GM23248 (cell line): Measurements from ENCODE around the gene CCDC85C. TPM values are rescaled to one million over a fixed set of nuclear protein-coding genes. Genes with fewer than 3 reads are reported as not detected.

Experiments
- DNase-seq: peaks from one replicate; pipeline ENCODE4 v3.0.0-alpha.2; 2015
- H2AFZ ChIP-seq: fragments of 200-600 bp; sonication (generic); 2 replicates; pipeline ENCODE4 v1.6.1; 2016; ENCODE audit warnings: antibody characterized with exemption
- H3F3A ChIP-seq: fragments of 200-600 bp; sonication (generic); 2 replicates; pipeline ENCODE4 v1.6.1; 2016; ENCODE audit warnings: mild to moderate bottlenecking, antibody characterized with exemption, mixed run types; ENCODE audit not compliant: insufficient read depth
- H3K27ac ChIP-seq: fragments of 200-600 bp; sonication (generic); 2 replicates; pipeline ENCODE4 v1.5.1; 2016; ENCODE audit warnings: mild to moderate bottlenecking
- H3K27me3 ChIP-seq: fragments of 200-600 bp; sonication (generic); replicated peaks from 2 replicates; pipeline ENCODE4 v1.6.1; 2016; ENCODE audit warnings: mild to moderate bottlenecking; ENCODE audit not compliant: insufficient read depth
- H3K36me3 ChIP-seq: fragments of 200-600 bp; sonication (generic); 2 replicates; pipeline ENCODE4 v1.6.1; 2016; ENCODE audit warnings: low read depth, mild to moderate bottlenecking
- H3K4me1 ChIP-seq: fragments of 200-600 bp; sonication (generic); 2 replicates; pipeline ENCODE4 v1.6.1; 2016; ENCODE audit warnings: mild to moderate bottlenecking; ENCODE audit not compliant: insufficient read depth
- H3K4me2 ChIP-seq: fragments of 200-600 bp; sonication (generic); one replicate; pipeline ENCODE4 v1.6.1; 2016; ENCODE audit warnings: mild to moderate bottlenecking; ENCODE audit not compliant: unreplicated experiment
- H3K4me3 ChIP-seq: fragments of 200-600 bp; sonication (generic); 2 replicates; pipeline ENCODE4 v1.5.1; 2016; ENCODE audit warnings: mild to moderate bottlenecking
- H3K79me2 ChIP-seq: fragments of 200-600 bp; sonication (generic); 2 replicates; pipeline ENCODE4 v1.6.1; 2016; ENCODE audit warnings: mild to moderate bottlenecking; ENCODE audit not compliant: insufficient read depth
- H3K9ac ChIP-seq: fragments of 200-600 bp; sonication (generic); 2 replicates; pipeline ENCODE4 v1.6.1; 2016; ENCODE audit warnings: mild to moderate bottlenecking
- H3K9me2 ChIP-seq: fragments of 200-600 bp; sonication (generic); 2 replicates; pipeline ENCODE4 v1.6.1; 2016; ENCODE audit warnings: mixed run types, mild to moderate bottlenecking, moderate library complexity; ENCODE audit not compliant: insufficient read depth
- H3K9me3 ChIP-seq: fragments of 200-600 bp; sonication (generic); one replicate; pipeline ENCODE4 v1.6.1; 2017; ENCODE audit warnings: low read depth
- H4K20me1 ChIP-seq: fragments of 200-600 bp; sonication (generic); 2 replicates; pipeline ENCODE4 v1.6.0; 2016; ENCODE audit not compliant: insufficient read depth
- EZH2 ChIP-seq: fragments of 200-600 bp; sonication (generic); IDR thresholded peaks from 2 replicates; pipeline ENCODE4 v1.6.1; 2018; ENCODE audit warnings: antibody characterized with exemption, mild to moderate bottlenecking; ENCODE audit not compliant: insufficient read depth, poor library complexity, severe bottlenecking
- EZH2phosphoT487 ChIP-seq: fragments of 200-600 bp; sonication (generic); IDR thresholded peaks from 2 replicates; pipeline ENCODE4 v1.6.1; 2018; ENCODE audit warnings: antibody characterized with exemption, moderate library complexity, mild to moderate bottlenecking, low read depth; ENCODE audit not compliant: insufficient read depth
- WGBS, 2 experiments: methylation state at CpG; one replicate each; pipeline ENCODE4 v1.1.6; 2015 to 2017; ENCODE audit warnings: low lambda C conversion rate in 2 of 2, low coverage in 1 of 2; ENCODE audit errors: missing lambda C conversion rate in 2 of 2; 5-methylcytosine and 5-hydroxymethylcytosine counted together
- in situ Hi-C: fragments of 300-500 bp; cut with MboI; formaldehyde crosslinking; loops from 2 replicates; pipeline ENCODE4 v1.15.0; 2020
- polyA plus RNA-seq: library from polyadenylated mRNA; unstranded; fragments of >200 nt; fragmentation: Nextera tagmentation; extraction: Ambion mirVana; gene quantifications from 2 replicates; pipeline ENCODE4 v1.2.1, GENCODE V29; 2016
- total RNA-seq: library from RNA; depleted of rRNA; stranded (reverse); fragments of >200 nt; shearing (Covaris generic); gene quantifications from 2 replicates; pipeline ENCODE4 v1.2.3, GENCODE V29; 2014

Gene CCDC85C
- total and polyA plus RNA-seq, 2 experiments from 2014 or later = 0.68 to 11.0 TPM

DNA sequence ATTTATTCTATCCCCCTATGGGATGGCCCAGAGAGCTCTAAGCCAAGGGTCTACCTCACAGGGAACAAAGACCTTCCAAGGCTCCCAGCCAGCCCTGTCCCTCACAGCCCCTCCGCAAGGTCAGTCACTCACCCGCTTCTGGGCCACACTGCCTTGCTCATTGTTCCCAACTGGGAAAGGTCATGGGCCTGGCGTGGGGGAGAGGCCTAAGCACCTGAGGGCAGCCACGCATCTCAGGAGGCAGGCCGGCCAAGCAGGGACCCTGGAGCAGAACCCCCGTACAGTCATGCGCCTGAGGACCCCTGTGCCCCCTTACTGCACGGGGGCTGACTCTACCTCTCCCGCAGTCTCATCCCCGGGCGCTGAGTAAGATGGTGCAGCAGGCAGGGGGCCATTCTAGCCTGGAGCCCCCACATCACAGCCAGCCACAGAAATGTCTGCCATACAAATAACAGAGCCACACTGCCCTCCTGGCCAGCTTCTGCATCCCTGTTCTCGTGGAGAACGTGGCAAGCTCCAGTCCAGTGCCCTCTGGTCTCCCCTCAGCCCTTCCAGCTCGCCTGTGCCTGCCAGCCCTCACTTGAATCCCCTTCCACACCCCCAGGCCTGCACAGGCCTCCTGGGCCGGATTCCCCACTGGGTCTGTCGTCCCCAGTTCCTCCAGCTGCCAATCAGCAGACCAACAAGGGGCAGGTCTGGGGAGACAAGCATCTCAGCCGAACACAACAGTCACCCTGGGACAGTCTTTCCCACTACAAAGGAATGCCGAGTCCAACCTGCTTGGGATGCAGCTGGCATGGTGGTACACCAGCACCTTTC lies 16.3 kb downstream of the CCDC85C start:
- Histone ChIP-seq H3K4me3 (no peak overlapping the region), H3K27me3 (no peaks in the 10 kb centered on the region), H3K9me2 (no peaks in the 10 kb centered on the region), H2AFZ (no peak overlapping the region), H3K27ac (no peak overlapping the region), H3K9ac (no peak overlapping the region), H3K4me2 (no peak overlapping the region), H4K20me1 (no peaks in the 10 kb centered on the region), H3K9me3 (no peaks in the 10 kb centered on the region), H3K36me3 (no peaks in the 10 kb centered on the region), H3K79me2 (no peaks in the 10 kb centered on the region), H3K4me1 (0 out of 2 replicates have a peak, but pooled peaks cover 6% of the 10 kb centered on the region), H3F3A (no peaks in the 10 kb centered on the region)
- DNase-seq = no peak
- in situ Hi-C loops = no loop called here
- WGBS, 2 experiments = 90 to 91% methylated on average over 18 of the region's 18 CpGs
- TF ChIP-seq EZH2 = no peak
- TF ChIP-seq EZH2phosphoT487 = no peak

- H3K4me1 ChIP-seq = 0 out of 2 replicates have a peak, but pooled peaks cover 6% of the 10 kb centered on the region
These were observed 17.1 kb downstream of the CCDC85C start for GRCh38 chr14:99586761-99587459.

GRCh38 chr14:99586054-99586760 lies 17.8 kb downstream of the CCDC85C start:
- no peak for DNase-seq
- Histone ChIP-seq H3K4me1 (0 out of 2 replicates have a peak, but pooled peaks cover 6% of the 10 kb centered on the region), H3K9me2 (no peaks in the 10 kb centered on the region), H3K79me2 (0 out of 2 replicates have a peak, but pooled peaks cover 6% of the 10 kb centered on the region), H4K20me1 (no peaks in the 10 kb centered on the region), H3K9me3 (no peaks in the 10 kb centered on the region), H3K9ac (no peak overlapping the region), H3K4me2 (no peak overlapping the region), H2AFZ (no peak overlapping the region), H3F3A (no peaks in the 10 kb centered on the region), H3K36me3 (no peaks in the 10 kb centered on the region), H3K27ac (no peak overlapping the region), H3K27me3 (no peaks in the 10 kb centered on the region), H3K4me3 (no peak overlapping the region)
- 80 to 87% methylated on average over 16 of the region's 16 CpGs for WGBS, 2 experiments
- TF ChIP-seq EZH2phosphoT487 = no peak
- no peak for TF ChIP-seq EZH2
- in situ Hi-C loops = no loop called here

More at GRCh38 chr14:99586761-99587459, 17.1 kb downstream of the CCDC85C start:
- Histone ChIP-seq H3K9me3 (no peaks in the 10 kb centered on the region), H3K4me3 (no peak overlapping the region), H4K20me1 (no peaks in the 10 kb centered on the region), H2AFZ (no peak overlapping the region), H3K36me3 (no peaks in the 10 kb centered on the region), H3K79me2 (0 out of 2 replicates have a peak, but pooled peaks cover 6% of the 10 kb centered on the region), H3F3A (no peaks in the 10 kb centered on the region), H3K9ac (no peak overlapping the region), H3K27ac (no peak overlapping the region), H3K9me2 (no peaks in the 10 kb centered on the region), H3K4me2 (no peak overlapping the region), H3K27me3 (no peaks in the 10 kb centered on the region)
- DNase-seq = no peak
- TF ChIP-seq EZH2 (no peak), EZH2phosphoT487 (no peak)
- 68 to 69% methylated on average over 10 to 13 of the region's 13 CpGs for WGBS, 2 experiments
- in situ Hi-C loops = no loop called here

- Histone ChIP-seq H3K9ac (no peak overlapping the region), H3K9me2 (no peaks in the 10 kb centered on the region), H3K27me3 (no peaks in the 10 kb centered on the region), H3K79me2 (0 out of 2 replicates have a peak, but pooled peaks cover 6% of the 10 kb centered on the region), H3K4me3 (no peak overlapping the region), H4K20me1 (no peaks in the 10 kb centered on the region), H3K4me2 (no peak overlapping the region), H3K36me3 (no peaks in the 10 kb centered on the region), H3K27ac (no peak overlapping the region), H3K4me1 (peaks cover 3% of the 10 kb centered on the region), H3K9me3 (no peaks in the 10 kb centered on the region), H2AFZ (no peak overlapping the region), H3F3A (no peaks in the 10 kb centered on the region)
- no peak for DNase-seq
- in situ Hi-C loops = no loop called here
- 76 to 81% methylated on average over 3 of the region's 3 CpGs for WGBS, 2 experiments
- no peak for TF ChIP-seq EZH2
- no peak for TF ChIP-seq EZH2phosphoT487
These were observed 19.2 kb downstream of the CCDC85C start for GRCh38 chr14:99584823-99585222.
